WERI-Rb-1 (cell line): ENCODE data around the gene ACSF3.

Experiments used
- DNase-seq: peaks from one replicate; pipeline ENCODE4 v3.0.0-alpha.2; 2020
- H3K27ac ChIP-seq: fragments of 250-450 bp; sonication (Bioruptor Pico); 2 replicates; pipeline ENCODE4 v1.5.1; 2020; ENCODE audit warnings: mild to moderate bottlenecking, moderate library complexity
- H3K27me3 ChIP-seq: fragments of 250-450 bp; sonication (Bioruptor Pico); 2 replicates; pipeline ENCODE4 v1.5.1; 2021; ENCODE audit warnings: mild to moderate bottlenecking, low read depth, moderate library complexity; ENCODE audit not compliant: insufficient read depth, severe bottlenecking
- H3K36me3 ChIP-seq: fragments of 250-450 bp; sonication (Bioruptor Pico); 2 replicates; pipeline ENCODE4 v1.5.1; 2020; ENCODE audit warnings: mild to moderate bottlenecking, moderate library complexity
- H3K4me3 ChIP-seq: 2 replicates; pipeline ENCODE4 v1.5.1; 2011; ENCODE audit warnings: low read depth, mild to moderate bottlenecking, control low read depth, low read length
- H3K9me3 ChIP-seq: fragments of 250-450 bp; sonication (Bioruptor Pico); 2 replicates; pipeline ENCODE4 v1.5.1; 2021; ENCODE audit warnings: mild to moderate bottlenecking, moderate library complexity; ENCODE audit not compliant: severe bottlenecking
- CTCF ChIP-seq: IDR thresholded peaks from 2 replicates; pipeline ENCODE4 v1.5.1; 2011; ENCODE audit warnings: low read depth, mild to moderate bottlenecking, control low read depth, inconsistent platforms, low read length

ACSF3 gene

GRCh38 chr16:89136931-89137330 lies 43.3 kb downstream of the ACSF3 start:
- no peak overlapping the region for H3K27ac ChIP-seq
- no peak overlapping the region for H3K4me3 ChIP-seq
- H3K9me3 ChIP-seq: no peaks in the 10 kb centered on the region
- no peaks in the 10 kb centered on the region for H3K36me3 ChIP-seq
- DNase-seq: no peak
- no peaks in the 10 kb centered on the region for H3K27me3 ChIP-seq
- no peak for TF ChIP-seq CTCF

GRCh38 chr16:89137666-89138512 lies 44.2 kb downstream of the ACSF3 start:
- TF ChIP-seq CTCF: no peak
- Histone ChIP-seq H3K36me3 (no peaks in the 10 kb centered on the region), H3K9me3 (no peaks in the 10 kb centered on the region), H3K27me3 (no peaks in the 10 kb centered on the region), H3K4me3 (no peak overlapping the region), H3K27ac (no peak overlapping the region)
- no peak for DNase-seq

GRCh38 chr16:89138513-89138795 lies 44.8 kb downstream of the ACSF3 start:
- TF ChIP-seq CTCF: no peak
- Histone ChIP-seq H3K27ac (no peak overlapping the region), H3K27me3 (no peaks in the 10 kb centered on the region), H3K36me3 (no peaks in the 10 kb centered on the region), H3K9me3 (no peaks in the 10 kb centered on the region), H3K4me3 (no peak overlapping the region)
- no peak for DNase-seq

GRCh38 chr16:89138843-89139520 lies 45.3 kb downstream of the ACSF3 start:
- no peak for DNase-seq
- Histone ChIP-seq H3K27ac (no peak overlapping the region), H3K36me3 (no peaks in the 10 kb centered on the region), H3K4me3 (no peak overlapping the region), H3K9me3 (no peaks in the 10 kb centered on the region), H3K27me3 (no peaks in the 10 kb centered on the region)
- TF ChIP-seq CTCF: no peak

- Histone ChIP-seq H3K9me3 (no peaks in the 10 kb centered on the region), H3K27me3 (no peaks in the 10 kb centered on the region), H3K36me3 (no peaks in the 10 kb centered on the region), H3K4me3 (no peak overlapping the region), H3K27ac (no peak overlapping the region)
- TF ChIP-seq CTCF: no peak
- no peak for DNase-seq
Measured at GRCh38 chr16:89139907-89140361, 46.3 kb downstream of the ACSF3 start.
